ENCODE results near the gene PPM1A.
"Not testable (repeated sequence)": the region's sequence is repeated elsewhere in the genome, so short reads cannot be mapped to it uniquely, and the experiment has no call there.

PPM1A gene

DNA sequence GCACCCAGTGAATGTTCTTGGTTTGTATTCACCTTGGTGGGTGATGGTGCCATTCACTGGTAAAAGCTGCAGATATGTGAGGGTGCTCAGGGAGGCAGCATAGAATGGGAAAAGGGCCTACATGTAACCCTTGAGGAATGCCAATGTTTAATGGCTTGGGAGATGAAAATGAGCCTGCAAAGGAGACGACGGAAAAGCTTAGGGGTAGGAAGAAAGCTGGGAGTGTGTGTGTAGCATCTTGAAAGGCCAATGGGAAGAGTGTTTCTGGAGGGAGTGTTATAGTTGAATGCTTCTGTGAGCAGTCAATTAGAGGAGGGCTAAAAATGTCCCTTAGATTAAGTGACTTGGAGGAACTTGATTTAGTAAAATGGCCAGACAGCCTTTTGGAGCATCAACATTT lies 24.9 kb downstream of the PPM1A start:
- no peak for DNase-seq

DNA sequence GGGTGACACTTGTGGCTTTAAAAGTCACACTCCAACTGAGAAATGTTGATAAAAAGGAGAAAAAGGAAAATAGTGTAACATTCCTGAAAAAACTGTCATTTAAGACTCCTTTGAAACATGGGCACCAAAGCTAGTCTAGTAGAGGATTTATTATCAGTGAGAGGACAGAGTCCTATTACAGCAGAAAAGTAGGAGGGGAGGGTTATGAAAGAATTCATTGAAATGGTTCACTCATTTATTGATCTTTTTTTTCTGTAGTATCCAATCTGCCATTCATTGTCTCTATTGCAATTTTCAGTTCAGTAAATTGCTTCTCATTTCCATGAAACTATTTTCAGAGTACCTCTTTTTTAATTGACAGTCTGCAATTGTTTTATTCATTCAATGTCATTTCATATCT lies 25.4 kb downstream of the PPM1A start:
- DNase-seq = no peak

DNA sequence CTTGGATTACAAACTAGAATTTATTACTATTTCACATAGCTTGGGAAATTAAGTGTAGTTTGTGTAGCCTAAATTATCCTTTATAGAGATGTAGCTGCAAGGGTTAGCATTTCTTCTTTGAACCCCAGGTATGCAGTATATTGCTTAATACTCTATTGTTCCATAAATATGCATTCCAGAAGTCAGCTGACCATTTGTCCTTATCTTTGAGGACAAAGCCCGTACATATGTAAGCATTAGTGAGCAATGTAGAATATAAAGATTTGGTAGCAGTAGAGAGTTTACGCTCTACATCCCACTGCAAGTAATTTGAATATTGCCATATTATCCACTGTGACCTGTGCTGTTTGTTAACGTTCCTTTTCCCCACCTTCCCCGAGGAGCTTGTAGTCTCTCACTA lies 26.9 kb downstream of the PPM1A start:
- DNase-seq = no peak

DNA sequence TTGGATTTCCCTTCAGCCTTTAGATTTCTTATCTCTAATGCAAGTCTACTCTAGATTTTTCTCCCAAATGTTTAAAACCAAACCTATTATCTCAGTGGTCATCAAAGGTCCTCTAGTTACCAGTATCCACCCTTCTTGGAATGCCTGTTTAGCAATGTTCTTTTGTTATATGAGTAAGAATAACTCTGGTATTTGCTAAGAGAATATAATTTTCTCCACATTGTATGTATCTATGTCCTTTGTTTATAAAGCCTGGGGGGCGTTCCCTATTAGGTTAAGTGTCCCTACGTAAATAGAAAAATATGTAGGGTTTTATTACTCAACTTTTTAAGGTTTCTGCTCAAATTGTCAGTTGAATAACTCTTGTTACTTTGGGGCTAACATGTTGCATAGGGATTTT lies 27.3 kb downstream of the PPM1A start:
- DNase-seq = no peak

DNA sequence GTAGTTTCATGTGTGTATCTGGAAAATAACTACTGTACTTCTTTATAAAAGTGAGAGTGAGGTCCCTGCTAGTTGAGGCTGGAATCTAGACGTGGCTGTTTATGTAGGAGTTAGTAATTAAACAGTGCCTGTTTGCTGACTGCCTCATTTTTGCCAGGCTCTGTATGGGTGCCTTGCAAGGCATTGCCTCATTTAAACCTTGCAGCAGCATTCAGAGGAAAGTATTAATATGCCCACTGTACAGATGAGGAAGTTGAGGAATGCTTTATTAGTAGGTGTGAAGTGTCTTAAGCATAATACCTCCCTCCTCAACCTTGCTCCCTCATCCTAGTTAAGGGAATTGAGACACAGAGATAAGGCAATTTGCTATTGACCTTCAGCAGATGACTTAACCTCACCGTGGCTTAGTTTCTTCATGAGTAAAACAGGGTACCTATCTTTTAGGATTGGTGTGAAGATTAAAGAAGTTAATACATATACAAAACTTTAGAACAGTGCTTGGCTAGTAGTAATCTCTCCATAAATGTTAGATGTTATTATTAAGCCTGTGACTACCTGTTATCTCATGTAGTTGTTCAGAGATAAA lies 28.7 kb downstream of the PPM1A start:
- DNase-seq = no peak

DNA sequence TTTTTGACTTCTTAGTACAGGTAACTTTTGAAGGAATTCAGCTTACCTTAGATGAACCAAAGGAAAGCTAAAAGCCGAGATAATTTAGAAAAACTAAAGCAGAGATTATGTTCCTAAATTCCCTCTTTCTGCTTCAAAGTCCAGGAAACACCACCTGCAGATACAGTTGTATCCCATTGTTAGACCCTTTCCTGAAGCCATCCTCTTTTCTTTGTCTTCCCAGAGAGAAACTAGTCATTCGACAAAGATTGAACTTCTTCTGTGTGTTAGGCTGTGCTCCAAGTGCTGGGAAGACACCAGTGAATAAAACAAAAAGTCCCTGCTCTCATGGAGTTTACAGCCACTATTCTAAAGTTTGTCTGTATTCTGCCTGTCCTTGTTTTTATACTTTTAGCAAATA lies 29.3 kb downstream of the PPM1A start:
- no peak for DNase-seq

DNA sequence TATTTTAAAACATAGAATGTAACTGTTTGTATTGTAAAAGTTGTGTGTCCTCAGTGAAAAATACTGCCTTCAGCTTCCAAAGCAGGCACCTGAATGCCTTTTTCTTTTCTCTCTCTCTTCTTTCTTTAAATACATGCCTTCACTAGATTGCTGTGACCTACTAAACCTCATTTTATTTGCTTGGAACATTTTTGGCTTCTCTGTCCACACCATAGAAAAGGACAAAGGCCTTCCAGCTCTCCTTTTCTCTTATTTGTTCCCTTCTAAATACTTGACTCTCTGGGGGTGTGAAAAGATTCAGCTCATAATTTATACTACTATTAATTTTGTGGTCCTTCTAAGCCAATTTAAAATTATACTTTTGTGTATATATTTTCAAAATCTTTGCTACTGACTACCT lies 38.4 kb downstream of the PPM1A start:
- DNase-seq = no peak

DNA sequence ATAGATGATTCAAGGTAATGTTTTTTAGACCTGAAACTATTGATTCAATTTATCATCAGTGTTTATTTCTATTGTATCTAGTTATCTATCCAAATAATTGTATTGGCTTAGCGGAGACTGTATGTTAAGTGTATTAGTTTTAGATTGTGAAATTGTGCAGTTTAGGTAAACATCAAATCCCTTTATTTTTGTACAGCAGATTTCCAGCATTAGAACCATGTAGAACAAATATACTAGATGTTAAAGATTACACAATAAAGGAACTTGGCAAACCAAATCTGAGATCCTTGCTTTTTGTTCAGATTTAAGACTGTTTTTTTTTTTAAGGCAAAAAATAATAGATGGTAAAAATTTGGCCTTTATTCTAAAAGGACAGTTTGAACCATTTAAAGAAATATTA lies 39.3 kb downstream of the PPM1A start:
- DNase-seq = no peak

DNA sequence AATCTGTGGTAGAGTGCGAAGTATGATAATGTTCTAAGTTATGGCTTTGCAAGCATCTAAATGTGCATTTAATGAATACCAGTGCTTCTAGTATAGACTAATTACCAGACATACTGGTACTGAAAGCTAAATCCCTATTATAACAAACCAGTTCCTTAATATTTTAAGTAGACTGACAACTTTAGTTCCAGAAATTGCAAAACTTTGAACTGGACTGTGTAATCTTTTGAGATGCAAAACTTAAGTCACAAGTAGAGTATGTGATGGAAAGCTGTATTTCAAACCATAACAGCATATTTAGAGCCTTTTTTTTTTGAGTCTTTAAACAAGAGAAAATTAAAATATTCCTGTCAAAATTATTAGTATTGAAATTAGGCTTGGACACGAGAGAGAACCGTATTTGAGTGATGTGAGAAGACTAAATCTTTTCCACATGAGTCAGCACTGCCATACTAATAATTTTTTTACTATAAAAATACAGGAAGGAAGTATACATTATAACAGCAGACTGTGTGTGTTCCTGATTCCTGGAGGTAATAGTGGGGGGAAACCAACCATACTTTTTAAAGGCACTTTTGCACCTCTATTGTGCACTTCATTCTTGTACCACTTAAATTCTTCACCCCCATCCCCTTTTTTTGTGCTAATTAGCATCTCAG lies 45.5 kb downstream of the PPM1A start:
- DNase-seq = no peak

DNA sequence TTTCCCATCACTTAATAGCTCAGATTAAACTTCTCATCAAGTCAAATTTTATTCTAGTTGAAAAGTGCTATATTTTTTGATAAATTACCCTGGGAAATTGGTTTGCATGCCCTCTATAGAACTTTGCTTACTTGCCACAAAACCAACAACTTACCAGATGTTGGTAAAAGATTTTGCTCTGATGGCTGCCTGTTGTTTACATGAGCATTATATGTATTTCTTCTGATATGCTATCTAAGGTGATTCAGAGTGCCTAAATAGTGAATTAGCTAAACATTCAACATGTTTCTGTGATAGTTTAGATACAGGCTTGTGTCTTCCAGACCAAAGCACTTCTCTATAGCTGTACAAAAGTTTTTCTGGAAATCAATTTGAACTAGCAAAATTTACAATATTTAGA lies 51.0 kb downstream of the PPM1A start:
- no peak for DNase-seq

DNA sequence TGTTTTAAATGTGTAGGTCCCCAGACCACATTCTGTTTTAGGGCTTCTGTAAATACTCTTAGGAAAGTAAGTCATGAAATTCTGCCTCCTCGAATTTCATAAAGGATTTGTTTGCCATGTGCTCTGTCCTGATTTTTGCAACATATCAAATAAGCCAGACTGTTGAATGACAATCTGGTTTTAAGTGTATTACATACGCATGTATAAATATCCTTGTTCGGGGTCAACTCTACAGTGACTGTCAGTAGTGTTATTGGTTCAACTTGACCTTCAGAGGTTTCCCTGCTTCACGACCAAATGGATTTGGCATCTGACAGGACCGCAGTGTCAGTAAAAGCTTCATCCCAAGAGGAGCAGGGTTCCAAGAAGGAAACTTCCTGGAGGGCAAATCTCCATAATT lies 52.7 kb downstream of the PPM1A start:
- no peak for DNase-seq

DNA sequence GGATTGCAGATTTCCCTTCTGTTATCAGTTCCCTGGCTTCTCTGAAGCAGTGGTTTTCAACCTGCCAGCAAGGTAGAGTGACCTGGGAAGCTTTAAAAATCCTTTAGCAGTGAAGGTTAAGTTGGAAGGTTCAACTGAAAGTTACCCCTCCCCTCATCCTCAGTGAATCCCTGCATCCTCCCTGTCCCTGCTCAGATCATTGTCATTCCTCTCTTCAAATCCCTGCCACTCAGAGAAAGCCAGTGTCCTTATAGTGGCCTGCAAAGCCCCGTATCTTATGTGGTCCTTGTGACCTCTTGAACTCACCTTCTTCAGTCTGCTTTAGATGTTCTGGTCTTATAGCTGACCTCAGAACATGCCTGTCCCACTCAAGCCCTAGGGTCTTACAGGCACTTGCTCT lies 53.6 kb downstream of the PPM1A start:
- DNase-seq = no peak

DNA sequence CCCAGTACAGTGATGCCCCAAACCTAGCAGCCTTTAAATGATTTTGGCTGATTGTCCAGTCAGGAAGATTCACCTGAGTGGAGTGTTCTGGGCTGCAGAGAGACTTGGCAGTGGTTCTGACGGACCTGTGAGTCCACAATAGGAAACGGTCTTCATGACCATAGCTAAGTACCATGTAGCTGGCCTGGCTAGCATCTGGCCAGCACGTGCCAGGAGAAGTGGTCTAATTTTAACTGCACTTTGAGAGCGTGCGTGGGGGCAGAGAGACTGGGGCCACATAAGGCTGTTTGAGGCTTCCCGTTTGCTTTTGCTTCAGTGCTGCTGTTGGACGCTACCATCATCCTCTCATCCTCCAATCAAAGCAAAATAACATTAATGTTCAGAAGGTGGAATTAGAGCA lies 54.7 kb downstream of the PPM1A start:
- no peak for DNase-seq

DNA sequence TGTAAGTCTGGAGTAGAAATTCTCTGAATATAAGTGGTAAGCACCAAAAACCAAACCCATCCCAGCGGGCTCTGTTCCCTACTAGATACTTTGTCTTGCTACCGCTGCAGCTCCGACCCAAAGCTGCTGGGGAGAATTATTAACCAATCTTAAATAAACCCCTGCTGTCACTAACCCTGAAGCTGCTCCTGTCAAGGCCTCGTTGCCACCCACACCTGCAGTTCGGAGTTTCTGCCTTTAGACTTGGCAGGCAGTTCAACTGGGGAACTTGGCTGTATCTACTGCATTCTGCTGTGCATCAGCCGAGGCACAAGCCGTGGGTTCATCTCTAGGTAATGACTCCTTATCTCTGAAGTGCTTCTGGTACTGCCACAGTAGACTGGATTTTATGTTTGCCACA lies 55.5 kb downstream of the PPM1A start:
- no peak for DNase-seq

DNA sequence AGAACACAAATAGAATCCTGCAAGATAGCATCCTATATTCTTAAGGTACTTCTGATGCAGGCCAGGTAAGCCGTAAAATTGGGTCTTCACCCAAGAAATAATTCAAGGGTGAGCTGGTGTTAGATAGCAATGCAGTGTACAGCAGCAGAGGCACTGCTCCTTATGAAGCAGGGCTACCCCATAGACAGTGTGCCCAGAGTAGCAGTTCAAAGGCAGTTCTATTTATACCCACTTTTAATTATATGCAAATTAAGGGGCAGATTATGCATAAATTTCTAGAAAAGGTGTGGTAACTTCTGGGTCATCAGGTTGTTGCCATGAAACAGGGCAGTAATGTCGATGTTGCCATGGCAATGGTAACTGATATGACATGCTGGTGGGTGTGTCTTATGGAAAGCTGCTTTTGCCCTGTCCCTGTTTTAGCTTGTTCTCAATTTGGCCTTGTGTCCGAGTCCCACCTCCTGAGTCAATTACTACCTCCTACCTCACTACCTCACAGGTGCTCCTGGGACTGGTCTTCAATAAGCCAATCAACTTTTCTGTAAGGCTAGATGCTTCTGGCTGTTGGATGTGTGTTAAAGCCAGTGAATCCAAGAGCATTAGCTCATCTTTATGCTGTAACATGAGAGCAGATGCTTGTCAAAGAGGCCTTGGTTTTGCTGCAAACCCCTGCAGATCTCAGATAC lies 61.0 kb downstream of the PPM1A start:
- DNase-seq = no peak

DNA sequence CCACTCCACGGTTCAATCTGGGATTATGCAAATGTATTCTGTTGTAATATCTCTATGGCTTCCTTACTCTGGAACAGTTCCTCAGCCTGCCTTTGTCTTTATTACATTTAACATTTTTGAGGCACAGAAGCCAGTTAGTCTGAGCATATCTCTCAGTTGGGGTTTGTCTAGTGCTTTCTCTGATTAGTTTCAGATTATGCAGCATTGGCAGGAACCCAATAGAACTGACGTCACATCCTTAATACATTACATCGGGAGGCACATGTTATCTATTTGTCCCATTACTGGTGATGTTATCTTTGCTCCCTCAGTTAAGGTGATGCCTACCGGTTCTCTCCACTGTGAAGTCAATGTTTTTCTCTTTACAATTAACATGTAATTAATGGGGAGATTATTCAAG lies 62.4 kb downstream of the PPM1A start:
- DNase-seq = no peak

DNA sequence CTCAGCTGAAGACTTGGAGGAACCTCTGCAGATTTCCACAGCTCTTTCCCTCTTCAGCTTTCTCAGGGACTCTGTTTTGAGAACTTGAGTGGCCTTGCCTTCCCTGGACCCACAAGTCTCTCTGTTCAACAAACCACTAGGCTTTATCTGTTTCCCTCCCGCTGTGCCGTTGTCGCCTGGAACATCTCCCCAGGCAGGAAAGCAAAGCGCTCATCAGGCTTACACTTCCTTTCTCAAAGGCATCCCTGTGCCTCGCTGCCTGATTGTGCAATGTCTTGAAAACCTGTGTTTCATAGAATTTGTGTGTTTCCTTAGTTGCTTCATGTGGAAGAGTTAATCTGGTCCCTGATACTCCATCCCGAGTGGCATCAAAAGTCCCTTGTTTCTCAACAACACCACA lies 64.1 kb downstream of the PPM1A start:
- DNase-seq = no peak

DNA sequence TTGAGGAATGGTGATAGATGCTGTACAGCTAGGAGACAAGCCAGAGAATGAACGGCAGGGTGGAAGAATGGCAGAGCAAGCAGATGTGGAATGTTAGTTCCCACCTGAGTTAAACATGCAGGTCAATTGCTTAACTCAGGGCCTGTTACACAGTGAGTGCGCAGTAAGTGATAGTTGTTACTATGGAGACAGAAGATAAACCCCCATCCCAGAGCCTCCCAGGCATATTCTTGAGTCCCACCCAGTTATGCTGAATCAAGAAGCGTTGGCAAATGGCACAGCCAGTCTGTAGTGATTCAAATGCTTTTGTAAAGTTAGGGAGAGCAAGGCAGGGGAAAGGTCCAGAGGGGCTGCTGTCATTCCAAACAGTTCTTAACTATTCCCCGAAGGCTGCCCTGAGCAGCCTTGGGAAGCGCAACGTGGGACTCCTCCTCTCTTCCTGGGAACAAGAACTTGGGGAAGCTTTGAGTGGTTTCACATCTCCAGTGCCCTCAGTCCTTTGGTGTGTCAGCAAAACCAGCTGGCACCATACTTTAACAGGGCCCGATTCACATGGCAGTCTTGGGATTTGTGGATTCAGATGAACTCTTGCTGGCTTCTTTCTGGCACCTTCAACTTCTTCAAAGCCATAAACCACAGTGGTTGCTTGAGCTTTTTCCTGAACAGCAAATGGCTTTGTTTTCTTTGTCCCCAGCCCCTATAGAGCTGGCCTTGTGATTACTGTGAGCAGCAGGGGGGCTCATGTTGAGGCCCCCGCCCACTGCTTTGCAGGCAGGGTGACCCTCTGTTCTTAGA lies 66.4 kb downstream of the PPM1A start:
- no peak for DNase-seq

DNA sequence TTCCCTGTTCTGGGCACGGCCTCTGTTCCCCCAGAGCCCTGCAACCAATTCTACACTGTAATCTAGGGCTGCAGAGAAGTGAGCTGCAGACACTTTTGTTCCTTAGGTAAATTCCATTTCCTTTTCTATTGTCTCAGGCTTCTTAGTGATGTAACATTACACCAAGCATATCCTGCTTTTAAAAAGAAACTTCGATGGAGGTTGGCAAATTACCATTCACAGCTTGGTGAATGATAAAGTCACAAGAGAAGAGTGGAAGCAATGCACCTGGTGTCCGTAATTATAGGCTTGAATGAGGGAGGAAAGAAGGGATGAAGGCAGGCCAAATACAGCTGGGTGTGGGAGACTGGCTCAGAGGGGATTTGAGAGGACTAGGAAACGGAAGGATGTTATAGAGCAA lies 68.6 kb downstream of the PPM1A start:
- no peak for DNase-seq

DNA sequence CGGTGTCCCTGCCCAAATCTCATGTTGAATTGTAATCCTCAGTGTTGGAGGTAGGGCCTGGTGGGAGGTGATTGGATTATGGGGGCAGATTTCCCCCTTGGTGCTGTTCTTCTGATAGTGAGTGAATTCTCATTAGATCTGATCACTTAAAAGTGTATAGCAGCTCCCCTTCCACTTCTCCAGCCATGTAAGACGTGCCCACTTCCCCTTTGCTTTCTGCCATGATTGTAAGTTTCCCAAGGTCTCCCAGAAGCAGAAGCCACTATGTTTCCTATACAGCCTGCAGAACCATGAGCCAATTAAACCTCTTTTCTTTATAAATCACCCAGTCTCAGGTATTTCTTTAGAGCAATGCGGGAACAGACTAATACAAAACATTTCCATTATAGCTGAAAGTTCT lies 71.8 kb downstream of the PPM1A start:
- not testable (repeated sequence) for DNase-seq

DNA sequence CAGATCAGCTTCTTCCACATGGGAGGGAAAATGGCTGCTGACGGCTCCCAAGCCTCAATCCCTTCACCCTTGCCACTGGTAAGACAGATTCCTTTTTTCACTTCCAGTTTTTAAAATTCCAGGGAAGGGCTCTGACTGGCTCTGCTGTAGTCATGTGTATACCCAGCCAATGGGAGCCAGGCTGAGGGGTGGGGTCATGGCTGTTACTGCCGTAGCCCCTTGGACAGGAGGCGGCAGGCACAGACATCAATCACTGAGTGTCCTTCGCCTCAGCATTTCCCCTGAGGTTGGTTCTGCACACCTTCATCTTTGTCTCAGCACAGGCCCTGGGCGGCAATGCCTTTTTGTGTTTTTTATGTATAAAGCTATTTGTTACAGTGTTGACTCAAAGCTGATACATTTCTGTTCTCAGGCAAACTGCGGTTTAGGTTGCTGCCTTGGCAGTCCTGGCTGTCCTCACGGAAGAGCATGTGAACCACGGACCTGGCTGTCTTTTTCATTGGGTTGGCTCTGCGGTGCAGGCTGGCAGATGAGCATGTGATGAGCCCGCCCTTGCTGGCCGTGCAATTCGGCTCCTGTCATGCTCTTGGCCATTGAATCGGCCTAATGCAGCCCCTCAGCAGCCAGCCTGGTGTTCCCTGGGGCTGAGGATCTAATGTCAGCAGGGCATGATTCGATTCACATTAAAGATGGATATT lies 74.3 kb downstream of the PPM1A start:
- DNase-seq = no peak

DNA sequence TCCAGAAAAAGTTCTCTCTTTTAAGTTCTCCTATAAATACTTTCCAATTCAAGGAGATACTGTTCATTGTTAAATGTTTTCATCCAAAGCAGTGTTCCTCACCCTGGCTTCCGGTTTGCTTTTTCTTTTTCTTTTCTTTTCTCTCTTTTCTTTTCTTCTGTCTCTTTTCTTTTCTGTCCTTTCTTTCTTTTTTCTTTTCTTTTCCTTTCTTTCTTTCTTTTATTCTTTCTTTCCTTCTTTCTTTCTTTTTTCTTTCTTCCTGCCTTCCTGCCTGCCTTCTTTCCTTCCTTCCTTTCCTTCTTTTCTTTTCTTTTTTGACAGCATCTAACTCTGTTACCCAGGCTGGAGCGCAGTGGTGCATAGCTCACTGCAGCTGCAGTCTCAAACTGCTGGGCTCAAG lies 75.8 kb downstream of the PPM1A start:
- DNase-seq = no peak

DNA sequence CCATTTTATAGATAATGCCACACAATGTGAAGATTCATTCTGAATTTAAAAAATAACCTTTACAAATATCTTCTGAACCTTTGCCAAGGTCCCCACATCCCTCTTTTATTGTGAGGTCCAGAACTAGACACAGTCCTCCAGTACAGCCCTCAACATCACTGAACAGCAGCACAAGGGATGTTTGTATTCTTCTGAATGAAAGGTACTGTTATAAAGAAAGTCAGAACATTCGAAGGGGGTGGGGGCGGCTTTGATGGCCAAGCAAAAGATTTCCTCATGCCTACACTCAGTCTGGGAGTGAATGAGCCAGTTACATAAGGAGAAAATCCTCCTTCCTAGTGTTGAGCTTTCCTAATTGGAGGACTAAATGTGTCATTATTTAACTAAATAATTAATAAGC lies 77.3 kb downstream of the PPM1A start:
- DNase-seq = no peak

Data from left hindlimb (tissue), 1 donor.